RPMI7951 (cell line): ENCODE measurements around the gene SCN5A. TPM values are rescaled to one million over a fixed set of nuclear protein-coding genes. Genes with fewer than 3 reads are reported as not detected.
A peak's percentile ranks its signal among the peaks of the same experiment; 100 is the strongest.

ENCODE experiments used
- DNase-seq: peaks from one replicate; pipeline ENCODE4 v3.0.0-alpha.2; 2012; ENCODE audit warnings: low read depth
- total RNA-seq: library from RNA; depleted of rRNA; stranded (reverse); fragments of >200 nt; shearing (Covaris generic); gene quantifications from 2 replicates; pipeline ENCODE4 v1.2.3, GENCODE V29; 2014

SCN5A gene
- total RNA-seq, 1 experiment from 2014 or later: under 0.01 TPM

DNA sequence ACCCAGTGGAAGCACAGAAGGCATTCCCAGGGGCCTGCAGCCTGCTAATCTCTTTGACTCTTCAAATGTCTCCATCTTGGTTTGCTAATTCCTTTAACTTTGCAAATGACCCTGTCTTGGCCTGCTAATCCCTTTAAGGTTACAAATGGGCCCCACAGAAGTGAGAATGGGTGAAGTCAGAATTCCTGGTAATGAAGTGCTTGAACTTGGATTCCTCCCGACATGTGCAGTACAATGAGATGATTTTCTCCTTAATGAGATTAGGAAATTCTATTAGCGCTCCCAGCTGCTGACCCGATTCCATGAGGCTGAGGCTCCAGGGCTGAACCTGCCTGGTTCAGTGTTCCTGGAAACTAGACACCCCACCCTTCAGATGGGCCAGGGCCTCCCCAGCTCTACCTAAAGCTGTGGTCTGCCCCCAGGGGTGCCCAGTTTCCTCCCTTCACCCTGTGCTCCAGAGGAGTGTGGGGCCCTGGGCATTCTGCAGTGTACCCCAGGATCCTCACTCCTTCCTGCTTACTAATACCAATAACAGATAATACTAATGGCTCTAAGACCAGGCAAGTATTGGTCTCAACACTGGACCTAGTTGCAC, 47.4 kb downstream of the SCN5A start:
- no peak for DNase-seq

DNA sequence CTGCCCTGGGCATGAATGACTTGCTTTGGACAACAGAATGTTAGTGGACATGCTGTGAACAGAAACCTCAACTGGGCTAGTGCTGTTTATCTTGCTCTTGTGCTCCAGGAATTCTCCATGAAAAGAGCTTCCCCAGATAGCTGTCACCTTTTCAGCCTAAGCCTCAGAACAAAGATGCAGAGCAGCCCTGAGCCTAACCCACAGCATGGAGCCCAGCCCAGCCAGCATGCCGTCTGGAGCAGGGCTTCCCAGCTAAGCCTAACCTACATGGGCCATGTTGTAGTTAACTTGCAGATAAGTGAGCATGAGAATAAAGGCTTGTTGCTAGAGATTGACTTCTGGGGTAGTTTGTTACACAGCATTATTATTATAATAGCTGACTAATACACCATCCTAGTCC, 48.9 kb downstream of the SCN5A start:
- no peak for DNase-seq

DNA sequence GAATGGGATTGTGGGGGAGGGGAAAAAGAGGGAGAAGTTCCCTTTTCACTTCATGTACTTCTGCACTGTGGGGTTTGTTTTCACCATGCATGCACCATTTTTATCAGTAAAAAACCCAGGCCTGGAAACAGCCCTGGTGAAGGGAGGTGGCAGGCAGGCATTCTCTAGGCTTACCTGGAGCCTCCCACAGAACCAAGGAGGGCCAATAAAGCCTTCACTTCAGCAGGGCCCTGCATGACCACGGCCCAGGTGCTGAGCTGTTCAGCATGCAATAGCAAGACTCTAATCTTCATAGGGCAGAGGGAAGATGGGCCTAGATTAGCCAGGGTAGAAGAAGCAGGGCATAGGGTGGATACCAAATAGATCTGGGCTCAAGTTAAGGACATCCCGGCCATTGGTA, 49.6 kb downstream of the SCN5A start:
- DNase-seq: no peak

DNA sequence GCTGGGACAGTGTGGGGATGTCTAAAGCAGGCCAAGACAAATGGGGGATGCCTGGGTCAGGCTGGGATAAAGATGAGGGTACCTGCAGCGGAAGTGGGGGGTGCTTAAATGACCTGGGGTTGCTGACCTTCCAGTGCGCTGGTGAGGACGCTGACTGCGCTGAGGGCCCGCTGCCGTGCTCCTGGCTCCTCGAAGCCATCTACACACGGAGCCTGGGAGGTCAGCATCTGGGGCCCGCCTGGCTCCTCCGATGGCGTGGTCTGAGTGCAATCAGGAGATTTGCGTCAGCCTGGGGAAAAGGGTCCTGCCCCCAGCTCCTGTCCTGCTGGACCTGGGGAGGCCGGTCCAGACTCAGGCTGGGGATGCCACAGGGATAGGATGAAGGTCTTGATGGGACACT, 50.7 kb downstream of the SCN5A start:
- no peak for DNase-seq

DNA sequence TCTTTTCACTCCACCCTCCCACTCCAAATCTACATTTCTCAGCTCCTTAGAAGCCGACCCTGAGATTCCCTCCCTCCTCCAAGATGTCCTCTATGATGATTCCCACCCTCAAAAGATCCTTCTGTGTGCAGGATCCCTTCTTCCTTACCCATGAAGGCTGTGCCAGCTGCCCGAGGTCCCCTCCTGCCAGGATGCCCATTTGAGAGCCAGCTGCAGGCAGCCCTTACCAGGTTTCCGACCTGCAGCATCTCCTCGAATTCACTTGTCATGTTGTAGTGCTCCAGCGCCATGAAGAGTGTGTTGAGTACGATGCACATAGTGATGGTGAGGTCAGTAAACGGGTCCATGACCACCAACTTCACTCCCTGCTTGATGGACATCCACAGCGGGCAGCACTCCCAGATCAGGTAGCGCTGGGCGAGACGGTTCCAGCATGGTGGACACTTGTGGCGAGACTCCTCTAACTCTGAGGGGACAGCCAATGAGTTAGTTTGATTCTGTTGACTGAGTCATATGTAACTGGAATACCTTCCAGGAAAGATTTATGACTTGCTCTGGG, 51.9 kb downstream of the SCN5A start:
- DNase-seq: no peak

DNA sequence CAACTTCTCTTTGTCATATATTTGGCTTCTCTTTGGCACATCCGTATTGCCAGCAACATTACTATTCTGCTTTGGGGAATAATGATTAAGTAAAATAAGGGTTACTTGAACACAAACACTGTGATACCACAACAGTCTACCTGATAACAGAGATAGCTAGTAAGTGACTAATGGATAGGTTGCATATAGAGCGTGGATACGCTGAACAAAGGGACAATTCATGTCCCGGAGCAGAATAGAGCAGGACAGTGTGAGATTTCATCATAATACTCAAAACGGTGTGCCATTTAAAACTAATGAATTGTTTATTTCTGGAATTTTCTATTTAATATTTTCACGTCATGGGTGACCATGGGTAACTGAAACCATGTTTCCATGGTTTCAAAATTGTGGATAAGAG, 54.1 kb downstream of the SCN5A start:
- DNase-seq: no peak

DNA sequence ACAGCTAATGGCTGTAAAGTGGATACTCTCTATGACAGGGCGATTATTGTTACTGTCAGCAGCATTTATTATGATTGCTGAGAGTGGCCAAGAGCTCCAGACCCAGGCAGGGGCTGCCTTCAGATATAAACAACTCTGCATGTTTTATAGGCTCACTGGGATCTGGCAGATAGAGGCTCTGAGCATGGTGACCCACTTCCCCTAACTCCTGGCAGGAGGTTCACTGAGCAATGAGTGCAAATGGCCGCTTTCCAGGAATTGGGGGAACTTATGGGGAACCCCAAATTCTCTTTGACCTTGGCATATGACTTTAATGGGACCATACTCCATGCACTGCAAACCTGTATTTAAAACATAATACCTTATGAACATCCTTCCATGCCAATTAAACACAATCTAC, 59.0 kb downstream of the SCN5A start:
- DNase-seq: no peak

DNA sequence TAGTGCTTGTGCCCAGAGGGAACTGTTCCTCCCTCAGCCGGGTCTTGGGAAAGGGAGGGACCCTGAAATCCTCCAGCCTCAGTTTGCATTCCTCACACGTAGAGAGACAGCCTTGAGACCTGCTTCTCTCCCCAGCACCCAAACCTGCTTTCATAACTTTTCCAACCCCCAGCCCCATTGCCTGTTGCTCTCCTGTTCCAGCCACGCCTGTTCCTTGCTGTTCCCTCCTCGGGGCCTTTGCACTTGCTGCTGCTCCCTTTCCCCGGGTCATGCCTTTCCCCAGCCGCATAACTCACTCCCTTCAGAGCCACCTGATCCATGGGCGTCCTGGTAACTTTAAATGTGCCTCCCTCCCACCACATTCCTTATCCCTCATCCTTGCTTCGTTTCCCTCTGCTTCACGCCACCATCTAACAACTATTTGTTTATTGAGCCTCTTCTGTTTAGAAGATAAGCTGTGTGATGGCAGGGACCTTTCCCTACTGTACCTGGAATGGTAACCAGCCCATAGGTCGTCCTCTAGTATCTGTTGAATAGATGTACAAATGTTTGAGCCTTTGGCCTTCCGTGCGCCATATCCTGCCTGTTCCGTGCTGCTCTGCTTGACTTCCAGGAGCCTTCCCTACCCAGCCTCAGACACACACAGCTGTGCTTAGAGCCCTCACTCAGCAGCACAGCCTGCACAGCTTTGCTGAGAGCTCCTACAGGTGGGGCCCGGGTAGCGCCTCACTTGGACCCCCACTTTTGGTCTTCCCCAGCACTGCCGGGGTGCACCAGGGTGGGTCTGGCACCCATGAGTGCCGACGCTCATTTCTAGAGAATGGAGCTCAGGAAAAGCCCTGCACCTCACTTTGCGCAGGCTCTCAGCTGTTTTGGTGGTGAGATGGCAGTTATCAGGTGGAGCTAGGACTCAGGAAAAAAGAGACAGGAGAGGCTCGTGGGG, 60.2 kb downstream of the SCN5A start:
- DNase-seq: no peak

DNA sequence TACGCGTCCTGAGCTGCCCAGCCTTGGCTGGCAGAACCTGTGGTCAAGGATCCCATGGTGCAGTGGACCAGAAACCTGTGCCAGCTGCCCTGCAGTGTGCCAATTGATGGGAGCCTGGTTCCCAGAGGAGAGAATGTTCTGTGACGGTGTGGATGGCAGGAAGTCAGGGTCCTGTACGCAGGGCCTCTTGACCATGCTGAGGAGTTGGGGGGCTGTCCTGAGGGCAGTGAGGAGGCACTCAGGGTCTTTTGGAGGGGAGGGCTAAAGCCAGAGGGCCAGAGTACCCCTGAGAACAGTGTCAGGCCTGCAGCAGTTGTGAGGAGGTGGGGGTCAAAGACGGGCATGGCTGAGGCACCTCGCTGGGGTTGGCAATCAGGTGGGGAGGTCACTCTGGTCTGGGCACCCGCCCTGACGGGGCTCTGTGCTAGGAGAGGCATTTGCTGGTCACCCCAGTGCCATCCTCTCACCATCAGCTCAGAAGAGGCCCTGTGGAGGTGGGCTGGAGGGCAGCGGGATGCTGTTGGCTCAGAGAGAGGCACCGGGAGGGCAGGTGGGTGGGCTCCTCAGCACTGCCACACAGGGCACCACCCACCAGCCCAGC, 61.0 kb downstream of the SCN5A start:
- DNase-seq: no peak

DNA sequence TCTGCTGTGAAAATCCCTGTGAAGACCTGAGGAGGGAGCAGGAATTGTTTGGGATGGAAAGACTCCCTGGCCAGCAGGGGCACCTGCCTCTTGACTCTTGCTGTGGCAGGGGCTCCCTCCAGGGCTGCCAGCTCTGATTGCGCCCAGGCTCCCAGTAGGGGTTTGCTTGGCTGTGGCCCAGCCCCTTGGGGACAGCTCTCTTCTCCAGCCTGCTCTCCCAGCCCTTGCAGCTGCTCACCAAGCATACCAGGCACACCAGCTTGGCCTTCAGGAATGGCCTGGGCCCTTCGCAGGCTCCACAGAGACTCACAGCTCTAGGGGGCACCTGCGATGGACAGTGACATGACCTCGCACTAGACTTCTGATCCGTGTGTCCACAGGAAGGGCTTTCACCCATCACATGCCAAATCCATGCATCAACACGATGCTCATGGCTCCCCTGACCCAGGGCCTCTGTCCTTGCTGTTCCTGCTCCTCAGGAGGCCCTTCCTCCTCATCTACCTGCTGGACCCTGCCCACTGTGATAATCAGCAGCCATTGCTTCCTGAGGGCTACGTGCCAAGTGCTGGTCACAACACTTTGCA, 61.8 kb downstream of the SCN5A start:
- no peak for DNase-seq

DNA sequence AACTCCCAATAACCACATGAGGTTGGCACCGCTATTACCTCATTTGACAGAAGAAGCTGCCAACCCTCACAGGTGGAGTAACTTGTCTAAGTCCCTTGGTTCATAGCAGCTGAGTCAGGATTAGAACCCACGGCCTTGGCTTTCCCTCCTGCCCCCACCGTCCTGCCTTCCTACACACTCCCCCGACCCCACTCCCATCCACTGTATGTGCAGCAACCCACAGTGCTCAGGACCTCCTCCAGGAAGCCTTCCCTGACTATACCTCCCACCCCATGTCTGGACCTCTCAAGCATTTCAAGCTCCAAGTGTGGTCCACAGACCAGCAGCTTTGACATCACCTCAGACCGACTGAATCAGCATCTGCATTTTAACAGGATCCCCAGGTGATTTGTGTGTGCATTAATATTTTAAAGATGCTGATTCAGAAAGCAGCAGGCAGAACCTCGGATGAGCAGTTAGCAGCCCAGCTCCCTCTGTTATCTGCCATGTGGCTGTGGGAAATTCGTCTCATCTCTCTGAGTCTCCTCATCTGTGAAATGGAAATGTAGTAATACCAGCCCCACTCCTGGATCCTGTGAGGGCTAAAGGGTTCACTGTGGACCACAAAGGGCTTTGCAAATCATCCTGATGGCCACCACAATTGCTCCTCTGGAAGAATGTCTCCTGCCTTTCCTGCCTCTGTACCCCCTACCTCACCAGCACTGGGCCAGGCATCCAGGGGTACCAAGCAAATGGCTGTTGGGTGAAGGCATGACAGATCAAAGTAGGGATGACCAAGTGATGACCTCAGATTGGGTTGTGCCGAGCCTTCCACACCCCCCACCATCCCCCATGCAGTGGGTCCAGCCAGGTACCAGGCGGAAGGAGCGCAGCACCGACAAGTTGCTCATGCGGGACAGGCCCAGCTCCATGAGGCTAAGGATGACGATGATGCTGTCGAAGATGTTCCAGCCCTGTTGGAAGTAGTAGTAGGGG, 62.7 kb downstream of the SCN5A start:
- no peak for DNase-seq

DNA sequence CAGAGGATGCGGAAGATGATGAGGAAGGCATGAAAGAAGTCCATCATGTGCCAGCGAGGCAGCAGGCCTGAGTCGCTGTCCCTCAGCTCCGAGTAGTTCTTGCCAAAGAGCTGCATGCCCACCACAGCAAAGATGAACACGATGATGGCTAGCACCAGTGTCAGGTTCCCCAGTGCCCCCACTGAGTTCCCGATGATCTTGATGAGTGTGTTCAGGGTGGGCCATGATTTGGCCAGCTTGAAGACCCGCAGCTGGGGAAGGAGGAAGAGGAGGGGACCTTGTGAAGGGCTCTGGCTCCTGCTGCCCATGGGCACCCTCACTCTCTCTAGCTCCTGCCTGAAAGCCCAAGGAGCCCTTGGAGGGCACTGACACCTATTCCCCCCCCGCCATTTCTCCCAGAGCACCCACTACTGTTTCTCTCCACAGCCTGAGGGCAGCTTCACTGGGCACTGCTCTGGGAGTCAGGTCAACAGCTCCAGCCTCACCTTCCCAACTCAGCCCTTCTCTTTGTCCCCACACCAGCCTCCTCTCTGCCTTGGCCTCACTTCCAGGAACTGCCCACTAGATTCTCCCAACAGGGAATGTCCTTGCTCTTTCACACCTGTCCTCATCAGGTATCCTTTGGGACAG, 63.6 kb downstream of the SCN5A start:
- no peak for DNase-seq

DNA sequence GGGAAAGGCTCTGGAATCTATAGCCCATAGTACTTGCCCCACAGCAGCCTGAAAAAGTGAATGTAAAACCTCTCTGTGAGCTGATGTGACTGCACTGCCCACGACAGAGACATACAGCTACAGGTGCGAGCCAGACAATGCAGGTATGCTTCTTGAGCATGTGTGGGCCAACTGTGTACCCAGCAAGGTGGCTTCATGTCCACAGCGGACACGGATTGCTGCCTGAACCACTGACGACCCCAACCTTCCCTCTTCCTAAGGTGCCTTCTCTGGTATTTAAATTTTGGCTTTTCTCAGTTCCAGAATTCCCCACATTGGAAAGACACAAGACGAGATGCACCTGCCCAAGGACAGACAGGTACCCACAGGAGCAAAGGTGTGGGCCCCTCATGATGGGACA, 65.8 kb downstream of the SCN5A start:
- no peak for DNase-seq

DNA sequence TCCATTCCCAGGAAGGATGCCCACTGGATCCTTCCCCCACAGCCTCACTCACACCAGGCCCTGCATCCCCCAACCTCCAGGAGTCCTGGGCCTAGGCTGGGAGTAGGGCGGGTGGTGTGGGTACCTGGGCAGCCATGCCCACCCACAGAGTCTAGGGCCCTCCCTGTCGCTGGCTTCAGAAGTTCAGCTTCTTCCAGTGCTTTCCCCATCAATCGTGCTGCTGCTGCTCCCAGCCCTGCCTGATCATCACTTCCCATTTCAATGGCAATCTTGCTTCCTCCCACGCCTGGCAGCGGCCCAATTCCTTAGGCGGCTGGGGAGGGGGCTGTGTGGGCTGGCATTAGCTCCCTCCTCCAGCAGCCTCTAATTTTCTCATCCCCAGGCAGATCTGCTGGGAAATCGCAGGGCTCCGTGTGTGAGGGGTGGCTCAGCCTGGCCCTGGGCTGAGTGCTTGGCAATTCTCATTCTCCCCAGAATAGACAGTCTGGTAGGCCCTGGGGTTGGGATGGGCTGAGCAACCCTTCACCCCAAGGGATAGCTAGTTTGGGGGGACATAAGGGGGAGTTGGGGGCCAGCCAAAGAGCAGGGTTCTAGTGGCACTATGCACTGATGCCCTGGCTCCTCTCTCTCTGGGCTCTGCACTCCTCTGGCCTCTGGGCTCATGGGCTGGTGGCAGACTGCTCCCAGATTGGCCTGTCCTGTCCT, 66.4 kb downstream of the SCN5A start:
- no peak for DNase-seq

DNA sequence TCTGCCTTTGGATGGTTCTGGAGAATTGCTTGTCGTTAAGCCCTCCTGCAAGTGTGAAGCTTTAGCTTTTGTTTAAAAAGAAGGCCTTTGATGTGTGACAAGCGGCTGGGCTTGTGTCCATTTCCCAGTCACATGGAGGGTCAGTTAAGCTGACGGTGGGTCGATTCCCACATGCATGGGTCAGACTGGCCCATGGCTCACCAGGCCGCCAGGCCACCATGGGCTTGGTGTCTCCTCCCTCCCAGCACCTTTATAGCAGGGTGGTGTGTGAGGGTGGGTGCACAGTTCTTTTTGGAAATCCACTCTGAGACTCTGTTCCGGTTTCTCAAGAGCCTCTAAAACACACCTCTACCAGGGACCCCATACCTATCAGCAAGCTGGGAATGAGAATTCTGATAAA, 67.2 kb downstream of the SCN5A start:
- DNase-seq: no peak

DNA sequence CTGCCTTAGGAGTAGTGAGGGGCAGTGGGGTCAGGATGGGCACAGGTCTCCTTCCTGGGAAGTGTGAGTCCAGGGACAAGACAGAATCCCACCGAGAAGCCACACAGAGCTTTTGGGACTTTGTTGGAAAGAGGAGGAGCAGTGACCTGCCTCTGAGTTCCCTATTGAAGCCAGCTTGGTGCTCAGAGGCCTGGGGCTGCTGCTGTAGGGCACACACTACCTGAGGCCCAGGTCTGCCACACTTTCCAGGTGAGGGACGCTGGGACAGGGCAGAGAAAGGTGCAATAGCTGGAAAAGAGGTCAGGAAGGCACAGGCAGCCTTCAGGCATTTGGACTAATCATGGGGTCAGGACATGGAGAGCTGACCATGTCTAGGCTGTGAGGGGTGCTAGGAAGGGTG, 67.7 kb downstream of the SCN5A start:
- no peak for DNase-seq

DNA sequence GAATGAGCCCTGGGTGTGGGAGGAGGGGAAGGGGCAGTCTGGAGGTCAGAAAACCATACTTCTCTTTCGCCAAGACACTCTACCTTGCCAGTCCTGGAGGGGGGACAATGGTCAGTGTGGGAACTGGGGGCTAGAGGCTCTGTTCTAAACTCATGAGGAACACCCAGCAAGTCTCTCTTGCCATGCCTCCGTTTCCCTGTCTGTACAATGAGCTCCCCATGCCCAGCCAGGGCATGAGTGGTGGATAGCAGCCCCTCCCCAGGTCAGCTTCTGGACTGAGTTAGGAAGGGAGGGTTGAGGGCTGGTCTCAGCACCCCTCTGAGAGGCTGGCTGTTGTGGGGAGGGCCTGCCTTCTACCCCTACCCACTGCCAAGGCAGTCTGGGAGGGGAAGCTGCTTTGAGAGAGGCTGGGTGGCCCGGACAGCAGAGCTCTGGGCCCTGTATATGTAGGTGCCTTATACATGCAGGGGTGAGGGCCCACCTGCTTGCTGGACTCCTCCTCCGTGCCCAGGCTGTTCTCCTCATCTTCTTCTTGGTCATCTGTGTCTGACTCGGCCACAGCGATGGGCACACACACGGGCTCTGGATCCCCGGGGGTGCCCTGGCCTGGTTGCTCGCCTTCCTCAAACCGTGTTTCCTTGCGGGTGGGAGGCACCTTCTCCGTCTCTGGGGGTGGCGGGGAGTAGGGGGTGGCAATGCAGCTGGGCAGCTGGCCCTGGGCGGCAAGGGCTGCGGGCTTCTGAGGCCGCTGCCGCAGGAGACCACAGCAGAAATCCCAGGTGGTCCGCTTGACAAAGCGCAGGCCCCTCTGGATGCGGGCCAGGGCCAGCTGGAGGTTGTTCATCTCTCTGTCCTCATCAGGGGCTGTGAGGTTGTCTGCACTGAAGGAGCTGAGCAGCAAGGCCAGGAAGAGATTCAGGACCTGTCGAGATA, 68.8 kb downstream of the SCN5A start:
- DNase-seq: no peak

DNA sequence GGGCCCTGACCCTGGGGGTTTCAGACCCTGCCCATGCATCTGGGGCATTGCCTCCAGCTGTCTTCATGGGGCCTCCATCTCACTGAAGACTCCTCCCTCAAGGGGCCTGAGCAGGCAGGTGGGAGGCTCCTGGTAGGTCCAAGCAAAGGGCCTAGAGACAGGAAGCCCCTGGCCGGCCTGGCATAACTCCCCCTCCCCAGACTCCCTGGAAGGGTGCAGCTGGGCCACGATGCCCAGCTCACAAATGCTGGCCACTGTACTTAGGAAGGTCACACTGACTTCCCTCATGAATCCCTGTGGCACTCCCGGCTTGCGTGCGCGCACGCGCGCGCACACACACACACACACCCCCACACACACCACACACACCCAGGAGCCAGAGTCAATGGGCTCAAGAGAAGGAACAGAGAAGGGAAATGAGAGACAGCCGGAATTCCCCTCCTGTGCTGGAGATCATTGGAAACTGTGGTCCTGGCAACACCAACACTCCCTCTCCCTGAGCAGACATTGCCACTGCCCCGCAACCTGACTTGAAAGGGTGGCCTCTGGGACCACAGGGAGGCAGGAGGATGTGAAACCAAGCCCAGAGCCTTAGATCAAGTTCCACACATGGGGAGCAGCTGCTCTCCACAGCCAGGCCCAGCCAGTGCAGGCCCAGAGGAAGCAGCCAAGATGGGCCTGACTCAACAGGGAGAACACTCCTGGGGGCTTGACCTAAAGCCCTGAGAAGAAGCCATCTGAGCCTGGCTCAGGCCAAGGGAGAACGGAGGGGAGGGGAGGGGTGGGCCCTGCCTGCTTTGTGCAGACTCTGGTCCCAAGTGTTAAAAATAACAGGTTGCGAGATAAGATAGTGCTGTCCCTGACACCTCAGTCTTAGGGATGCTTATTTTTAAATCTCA, 69.7 kb downstream of the SCN5A start:
- DNase-seq: peak; percentile 58
